Islet of Langerhans (tissue), 1 donor: ENCODE measurements around the gene LRRC18.

Source experiments
- FAIRE-seq: peaks from one replicate; lab custom pipeline; 2011; peaks lifted over from hg19 to GRCh38; lab: Jason Lieb, UNC

Gene LRRC18

GRCh38 chr10:48945441-48946130 is 5.9 kb upstream of the LRRC18 start:
- FAIRE-seq: no peak

- no peak for FAIRE-seq
Observed at GRCh38 chr10:48944171-48944570, 4.5 kb upstream of the LRRC18 start.

- no peak for FAIRE-seq
Observed at GRCh38 chr10:48943096-48943495, 3.5 kb upstream of the LRRC18 start.

- no peak for FAIRE-seq
Observed at GRCh38 chr10:48941427-48942075, 1.9 kb upstream of the LRRC18 start.

- no peak for FAIRE-seq
Observed at GRCh38 chr10:48940958-48941357, 1.3 kb upstream of the LRRC18 start.

- FAIRE-seq: no peak
Observed at GRCh38 chr10:48940372-48940771, 732 bp upstream of the LRRC18 start.

- FAIRE-seq: no peak
Observed at GRCh38 chr10:48938990-48939536, 577 bp downstream of the LRRC18 start.

GRCh38 chr10:48938281-48938680 is 1.4 kb downstream of the LRRC18 start:
- no peak for FAIRE-seq

- no peak for FAIRE-seq
Observed at GRCh38 chr10:48937796-48938195, 1.8 kb downstream of the LRRC18 start.

- FAIRE-seq: no peak
Observed at GRCh38 chr10:48935577-48935976, 4.1 kb downstream of the LRRC18 start.

GRCh38 chr10:48934672-48935501 is 4.8 kb downstream of the LRRC18 start:
- FAIRE-seq: no peak

GRCh38 chr10:48932831-48933664 is 6.6 kb downstream of the LRRC18 start:
- FAIRE-seq: no peak

GRCh38 chr10:48931188-48931587 is 8.5 kb downstream of the LRRC18 start:
- FAIRE-seq: no peak

GRCh38 chr10:48929413-48929990 is 10.1 kb downstream of the LRRC18 start:
- FAIRE-seq: no peak

- FAIRE-seq: no peak
Observed at GRCh38 chr10:48926764-48927540, 12.7 kb downstream of the LRRC18 start.

- FAIRE-seq: no peak
Observed at GRCh38 chr10:48926255-48926654, 13.4 kb downstream of the LRRC18 start.

- no peak for FAIRE-seq
Observed at GRCh38 chr10:48924988-48925387, 14.7 kb downstream of the LRRC18 start.

- FAIRE-seq: no peak
Observed at GRCh38 chr10:48923748-48924147, 15.9 kb downstream of the LRRC18 start.

- FAIRE-seq: no peak
Observed at GRCh38 chr10:48913674-48914073, 26.0 kb downstream of the LRRC18 start.

GRCh38 chr10:48910548-48910947 is 29.1 kb downstream of the LRRC18 start:
- FAIRE-seq: no peak

- no peak for FAIRE-seq
Observed at GRCh38 chr10:48907730-48908129, 31.9 kb downstream of the LRRC18 start.
